GDM1 (cell line): ENCODE measurements around the gene TAAR1.
"Not testable (repeated sequence)": the region's sequence is repeated elsewhere in the genome, so short reads cannot be mapped to it uniquely, and the experiment has no call there.

Experiments
- DNase-seq: peaks from one replicate; lab custom pipeline; 2025; lab: John Stamatoyannopoulos, UW

Gene TAAR1, protein sequence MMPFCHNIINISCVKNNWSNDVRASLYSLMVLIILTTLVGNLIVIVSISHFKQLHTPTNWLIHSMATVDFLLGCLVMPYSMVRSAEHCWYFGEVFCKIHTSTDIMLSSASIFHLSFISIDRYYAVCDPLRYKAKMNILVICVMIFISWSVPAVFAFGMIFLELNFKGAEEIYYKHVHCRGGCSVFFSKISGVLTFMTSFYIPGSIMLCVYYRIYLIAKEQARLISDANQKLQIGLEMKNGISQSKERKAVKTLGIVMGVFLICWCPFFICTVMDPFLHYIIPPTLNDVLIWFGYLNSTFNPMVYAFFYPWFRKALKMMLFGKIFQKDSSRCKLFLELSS

DNA sequence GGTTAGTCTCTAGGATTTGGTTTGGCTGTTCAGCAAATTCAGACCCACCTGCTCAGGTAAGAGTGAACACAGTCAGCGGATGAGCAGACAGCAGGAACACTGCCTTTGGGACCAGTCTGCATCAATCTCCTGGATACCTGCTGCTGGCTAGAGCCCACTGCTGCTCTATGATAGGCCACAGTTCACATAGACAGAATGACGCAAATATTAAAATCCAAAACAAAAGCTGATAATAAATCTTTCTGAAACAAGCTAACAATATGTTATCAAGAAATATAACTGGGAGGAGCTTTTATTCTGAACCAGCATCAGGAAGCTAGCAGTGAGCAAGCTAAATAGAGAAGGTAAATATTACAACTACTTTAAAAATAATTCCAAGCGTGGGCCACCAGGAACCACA, at the start of gene TAAR1:
Gene TAAR1 (minus strand): TSS at position 101 of the 400 bp plus-strand sequence. CDS start 13,179 bp downstream, outside the sequence.
- DNase-seq = no peak

DNA sequence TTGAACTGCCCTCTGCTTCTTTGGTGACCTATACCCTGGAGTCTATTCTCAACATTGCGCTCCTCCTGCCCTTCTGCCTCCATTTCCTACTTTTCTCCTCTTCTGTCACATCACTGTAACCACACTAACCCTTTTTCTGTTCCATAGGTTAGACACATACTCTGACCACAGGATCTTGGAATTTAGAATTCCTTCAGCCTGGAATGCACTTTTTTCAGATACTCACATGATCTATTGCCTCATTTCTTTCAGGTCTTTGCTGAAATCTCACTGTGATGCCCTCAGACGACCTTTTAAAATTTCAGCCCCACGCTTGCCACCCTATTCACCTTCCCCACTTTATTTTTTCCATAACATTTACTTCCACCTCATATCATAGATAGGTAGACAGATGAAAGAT, 49.8 kb upstream of the TAAR1 start:
- DNase-seq = no peak

DNA sequence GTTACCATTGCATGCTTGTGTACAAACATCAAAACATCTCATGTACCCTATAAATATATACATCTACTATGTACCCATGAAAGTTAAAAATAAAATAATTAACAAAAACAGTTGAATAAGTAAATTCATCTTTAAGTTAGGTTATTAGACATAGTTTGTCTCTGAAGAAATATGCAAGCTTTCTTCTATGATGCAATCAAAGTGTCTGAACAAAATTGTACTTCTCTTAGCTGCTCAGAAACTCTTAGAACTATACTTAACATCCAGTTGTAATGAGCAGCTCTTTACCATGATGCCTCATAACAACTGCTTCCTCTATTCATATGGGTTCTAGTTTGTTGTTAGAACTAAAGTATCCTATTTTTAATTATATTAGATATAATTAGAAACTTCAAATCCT, 49.0 kb upstream of the TAAR1 start:
- DNase-seq = no peak

DNA sequence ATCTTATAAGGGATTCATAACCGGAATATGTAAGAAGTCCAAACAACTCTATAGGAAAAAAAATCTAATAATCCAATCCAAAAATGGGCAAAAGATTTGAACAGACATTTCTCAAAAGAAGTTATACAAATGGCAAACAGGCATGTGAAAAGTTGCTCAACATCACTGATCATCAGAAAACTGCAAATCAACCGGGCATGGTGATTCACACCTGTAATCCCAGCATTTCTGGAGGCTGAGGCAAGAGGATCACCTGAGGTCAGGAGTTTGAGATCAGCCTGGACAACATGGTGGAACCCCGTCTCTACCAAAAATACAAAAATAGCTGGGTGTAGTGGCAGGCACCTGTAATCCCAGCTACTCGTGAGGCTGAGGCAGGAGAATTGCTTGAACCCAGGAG, 47.8 kb upstream of the TAAR1 start:
- DNase-seq = not testable (repeated sequence)

DNA sequence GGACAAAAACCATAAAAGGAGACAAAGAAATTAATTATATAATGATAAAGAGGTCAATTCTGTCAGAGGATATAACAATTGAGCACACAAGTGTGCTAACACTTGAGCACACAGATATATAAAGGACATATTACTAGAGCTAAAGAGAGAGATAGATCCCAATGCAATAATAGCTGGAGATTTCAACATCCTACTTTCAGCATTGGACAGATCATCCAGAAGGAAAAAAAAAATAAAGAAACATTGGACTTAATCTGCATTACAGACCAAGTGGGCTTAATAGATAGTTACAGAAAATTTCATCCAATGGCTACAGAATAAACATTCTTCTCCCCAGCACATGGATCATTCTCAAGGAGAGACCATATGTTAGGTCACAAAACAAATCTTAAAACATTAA, 45.0 kb upstream of the TAAR1 start:
- DNase-seq = no peak

DNA sequence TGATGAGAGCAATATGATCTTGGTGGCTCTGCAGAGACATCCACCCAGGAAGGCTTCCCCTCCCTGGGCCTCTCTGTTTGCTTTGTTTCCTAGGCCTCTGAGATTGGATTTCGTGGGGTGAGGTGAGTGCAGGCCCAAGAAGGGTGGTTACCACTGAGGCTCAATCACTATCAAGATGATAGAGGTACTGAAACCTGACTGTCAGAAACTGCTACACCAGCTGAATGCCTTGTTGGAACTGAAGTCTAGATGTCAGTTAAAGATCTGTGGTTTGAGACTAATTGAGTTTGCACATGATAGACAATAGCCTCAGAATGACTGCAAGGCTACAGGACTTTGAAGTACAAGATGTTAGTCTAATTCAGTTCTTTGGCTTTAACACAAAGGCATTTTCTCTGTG, 39.6 kb upstream of the TAAR1 start:
- DNase-seq = no peak

DNA sequence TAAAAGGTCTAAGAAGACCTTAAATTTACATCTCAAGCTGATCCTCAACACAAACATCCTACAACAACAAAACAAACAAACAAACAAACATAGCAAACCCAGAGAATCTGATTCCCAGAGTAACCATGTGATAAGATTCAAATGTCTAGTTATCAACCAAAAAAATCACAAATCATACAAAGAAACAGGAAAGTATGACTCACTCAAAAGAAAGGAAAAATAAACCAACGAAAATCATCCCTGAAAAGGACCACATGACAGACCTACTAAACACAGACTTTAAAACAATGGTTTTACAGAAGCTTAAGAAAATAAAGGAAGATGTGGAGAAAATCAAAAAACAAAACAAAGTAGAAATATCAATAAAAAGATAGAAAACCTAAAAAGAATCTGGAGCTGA, 36.8 kb upstream of the TAAR1 start:
- DNase-seq = no peak

DNA sequence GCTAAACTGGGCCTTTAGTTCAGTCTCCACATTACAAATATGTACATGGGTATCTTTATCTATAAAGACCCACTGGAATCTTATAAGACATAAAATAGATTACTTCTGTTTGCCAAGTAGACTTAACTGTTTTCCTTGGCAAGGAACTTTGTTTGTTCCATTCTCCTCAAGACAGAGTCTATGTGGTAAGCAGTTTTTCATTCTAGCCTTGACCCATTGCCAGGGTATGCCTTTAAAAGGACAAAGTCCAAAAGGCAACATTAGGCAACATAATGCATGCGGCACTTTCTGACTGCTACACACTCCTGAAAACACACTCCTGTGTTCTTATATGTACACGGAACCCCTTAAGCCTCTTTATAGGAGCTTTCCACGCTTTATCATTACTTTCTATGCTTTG, 34.5 kb upstream of the TAAR1 start:
- no peak for DNase-seq

DNA sequence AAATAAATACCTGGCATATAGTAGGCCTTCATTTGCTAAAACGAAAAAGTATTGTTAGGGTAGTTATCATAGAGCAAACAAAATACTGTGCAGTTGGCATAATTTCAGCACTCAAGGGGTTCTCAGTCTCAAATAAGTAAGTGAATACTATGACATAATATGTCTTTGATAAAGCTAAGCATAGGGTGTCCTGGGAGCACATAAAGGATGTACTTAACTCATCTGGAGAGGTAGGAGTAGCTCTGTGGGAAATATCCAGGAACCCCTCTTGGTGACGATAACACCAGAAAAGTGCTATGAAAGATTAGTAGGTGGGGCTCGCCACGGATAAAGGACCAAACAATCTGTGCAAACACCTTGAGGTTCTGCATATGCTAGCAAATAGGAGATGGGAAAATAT, 31.7 kb upstream of the TAAR1 start:
- no peak for DNase-seq

DNA sequence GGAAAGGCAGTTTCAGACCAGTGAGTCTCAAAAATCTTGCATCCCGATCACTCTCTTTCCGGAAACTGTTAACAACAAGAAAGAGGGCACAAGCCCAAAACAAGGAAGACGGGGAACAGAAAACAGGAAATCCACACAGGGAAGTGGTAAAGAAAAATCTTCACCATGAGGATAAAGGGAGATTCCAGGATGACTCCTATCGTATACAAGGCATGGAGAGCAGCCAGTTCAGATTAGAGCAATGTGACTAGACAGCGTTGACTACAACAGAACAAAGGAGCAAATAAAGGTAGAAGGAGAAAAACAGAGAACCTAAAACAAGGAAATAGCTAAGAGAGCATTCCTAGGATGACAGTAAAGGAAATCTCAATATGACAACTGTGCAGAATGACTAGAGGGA, 28.3 kb upstream of the TAAR1 start:
- no peak for DNase-seq

DNA sequence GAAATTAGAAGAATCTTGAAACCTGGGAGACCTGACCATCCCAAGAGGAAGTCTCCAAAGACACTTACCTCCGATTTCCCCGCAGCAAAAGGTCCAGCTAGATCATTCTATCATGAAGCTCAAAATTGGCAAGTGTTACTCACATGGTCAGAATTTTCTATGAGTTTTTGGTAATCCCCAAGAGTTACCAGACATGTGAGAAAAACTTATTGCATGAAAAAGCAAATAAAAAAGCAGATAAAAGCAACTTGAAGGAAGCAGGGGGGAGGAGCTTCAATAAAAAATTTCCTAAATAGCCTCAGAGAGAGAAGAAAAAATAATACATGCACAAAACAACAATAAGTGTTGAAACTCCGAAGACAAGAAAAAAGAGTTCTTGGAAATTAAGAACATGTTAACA, 27.5 kb upstream of the TAAR1 start:
- no peak for DNase-seq

DNA sequence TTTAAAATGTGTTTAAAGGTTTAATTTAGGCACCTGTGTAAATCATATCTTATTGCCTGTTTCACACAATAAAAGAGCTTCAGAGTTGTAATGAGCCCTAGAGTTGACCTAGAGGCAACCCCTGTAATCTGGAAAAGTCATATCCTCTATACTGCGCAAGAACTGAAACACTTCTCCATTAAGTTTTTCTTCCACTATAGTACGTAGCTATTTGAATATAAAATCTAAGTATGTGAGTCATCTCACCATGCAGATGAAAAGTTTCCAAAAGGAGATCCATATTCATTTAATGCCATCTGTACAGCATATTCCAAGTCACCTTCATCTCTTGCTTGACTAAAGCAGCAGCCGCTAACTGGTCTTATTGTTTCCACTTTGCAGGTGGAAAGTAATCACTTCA, 26.0 kb upstream of the TAAR1 start:
- no peak for DNase-seq

DNA sequence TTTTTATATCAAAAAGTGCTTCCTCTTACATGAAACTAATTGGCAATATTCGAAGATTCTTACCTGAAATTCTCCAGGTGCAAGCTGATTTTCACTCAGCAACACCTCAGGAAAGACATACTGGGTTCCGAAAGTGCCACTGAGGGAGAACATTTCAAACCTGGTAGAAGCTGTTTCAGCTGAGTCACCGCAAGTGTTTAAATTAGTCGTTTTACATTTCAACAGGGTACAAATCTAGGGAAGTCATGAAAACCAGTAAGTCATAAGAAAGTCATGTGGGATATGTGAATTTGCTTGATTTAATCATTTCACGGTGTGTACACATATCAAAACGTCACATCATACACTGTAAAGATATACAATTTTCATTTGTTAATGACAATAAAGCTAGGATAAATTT, 25.3 kb upstream of the TAAR1 start:
- no peak for DNase-seq

DNA sequence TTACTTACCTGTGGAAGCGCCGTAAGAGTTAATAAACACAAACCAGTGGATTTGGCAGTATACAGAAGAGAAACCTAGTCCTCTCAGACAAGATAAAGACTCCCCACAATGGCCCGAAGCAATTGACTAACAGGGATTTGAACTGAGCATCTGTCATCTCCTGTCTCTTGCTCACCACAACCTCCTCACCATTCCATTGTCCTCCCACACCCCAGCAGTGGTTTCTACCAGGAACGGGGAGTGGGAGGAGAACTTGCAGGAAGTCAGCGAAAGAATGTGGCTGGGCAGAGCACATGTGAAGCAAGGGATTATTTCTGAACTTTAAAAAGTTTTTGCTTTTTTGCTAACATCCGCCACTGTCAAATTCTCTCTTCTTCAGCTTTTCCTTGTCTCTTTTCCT, 24.6 kb upstream of the TAAR1 start:
- no peak for DNase-seq

DNA sequence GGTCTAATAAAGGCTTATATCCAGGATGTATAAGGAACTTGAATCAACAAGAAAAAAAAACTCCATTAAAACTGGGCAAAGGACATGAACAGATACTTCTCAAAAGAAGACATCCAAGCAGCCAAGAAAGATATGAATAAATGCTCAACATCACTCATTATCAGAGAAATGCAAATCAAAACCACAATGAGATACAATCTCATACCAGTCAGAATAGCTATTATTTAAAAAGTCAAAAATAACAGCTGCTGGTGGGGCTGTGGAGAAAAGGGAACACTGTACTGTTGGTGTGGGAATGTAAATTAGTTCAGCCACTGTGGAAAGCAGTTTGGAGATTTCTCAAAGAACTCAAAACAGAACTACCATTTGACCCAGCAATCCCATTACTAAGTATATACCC, 20.1 kb upstream of the TAAR1 start:
- DNase-seq = not testable (repeated sequence)

DNA sequence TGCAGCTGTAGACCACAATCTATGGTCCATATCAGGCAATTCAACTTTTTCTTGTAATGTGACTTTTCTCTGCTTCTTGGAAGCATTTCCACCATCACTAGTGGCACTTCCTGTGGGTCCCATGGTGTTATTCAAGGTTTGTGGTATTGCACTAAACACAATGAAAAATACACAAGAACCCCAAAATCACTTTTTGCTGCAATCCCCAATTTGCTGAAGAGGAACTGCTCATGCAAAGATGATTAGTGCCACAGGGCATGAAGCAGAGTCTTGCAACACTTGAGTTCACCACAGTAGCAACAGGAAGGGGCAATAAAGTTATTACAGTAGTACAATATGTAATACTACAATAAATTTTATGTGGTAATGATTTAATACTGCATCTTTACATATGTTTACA, 16.8 kb upstream of the TAAR1 start:
- peak; percentile 16 for DNase-seq

DNA sequence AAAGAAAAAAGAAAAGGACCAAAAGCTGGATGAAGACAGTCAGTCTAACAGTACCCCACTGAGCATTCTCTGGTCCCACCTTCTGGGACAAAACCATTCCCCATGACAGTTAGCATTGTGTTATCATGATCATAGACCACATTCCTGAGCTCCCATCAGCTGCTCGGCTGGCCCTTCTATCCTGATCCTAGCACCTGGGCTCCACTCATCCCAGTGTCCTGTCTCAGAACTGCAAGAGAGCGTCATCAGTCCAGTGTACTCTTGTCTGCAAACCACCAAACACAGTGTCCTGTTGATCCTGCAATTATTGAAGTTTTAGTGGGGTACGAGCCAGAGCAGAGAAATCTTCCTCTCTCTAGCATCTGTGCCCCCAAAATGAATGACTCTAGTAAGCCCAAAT, 16.0 kb upstream of the TAAR1 start:
- DNase-seq = no peak

DNA sequence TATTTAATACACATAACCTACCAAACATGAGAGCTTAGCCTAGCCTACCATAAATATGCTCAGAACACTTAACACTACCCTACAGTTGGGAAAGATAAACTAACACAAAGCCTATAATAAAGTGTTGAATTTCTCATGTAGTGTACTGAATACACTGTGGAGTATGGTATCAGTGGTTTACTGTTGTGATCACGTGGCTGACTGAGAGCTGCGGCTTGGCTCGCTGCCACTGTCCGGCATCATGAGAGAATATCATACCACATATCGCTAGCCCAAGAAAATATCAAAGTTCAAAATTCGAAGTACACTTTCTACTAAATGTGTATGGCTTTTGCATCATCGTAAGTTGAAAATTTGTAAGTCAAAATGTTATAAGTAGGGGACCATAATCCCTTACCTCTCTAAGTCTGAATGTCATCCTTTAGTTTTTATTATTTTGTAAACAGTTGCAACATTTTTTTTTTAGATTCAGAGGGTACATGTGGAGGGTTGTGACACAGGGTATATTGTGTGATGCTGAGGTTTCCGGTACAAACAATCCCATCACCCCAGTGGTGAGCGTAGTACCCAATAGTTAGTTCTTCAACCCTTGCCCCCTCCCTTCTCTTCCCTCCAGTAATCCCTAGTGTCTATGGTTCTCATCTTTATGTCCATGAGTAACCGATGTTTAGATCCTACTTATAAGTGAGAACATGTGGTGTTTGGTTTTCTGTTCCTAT, 14.6 kb upstream of the TAAR1 start:
- no peak for DNase-seq

DNA sequence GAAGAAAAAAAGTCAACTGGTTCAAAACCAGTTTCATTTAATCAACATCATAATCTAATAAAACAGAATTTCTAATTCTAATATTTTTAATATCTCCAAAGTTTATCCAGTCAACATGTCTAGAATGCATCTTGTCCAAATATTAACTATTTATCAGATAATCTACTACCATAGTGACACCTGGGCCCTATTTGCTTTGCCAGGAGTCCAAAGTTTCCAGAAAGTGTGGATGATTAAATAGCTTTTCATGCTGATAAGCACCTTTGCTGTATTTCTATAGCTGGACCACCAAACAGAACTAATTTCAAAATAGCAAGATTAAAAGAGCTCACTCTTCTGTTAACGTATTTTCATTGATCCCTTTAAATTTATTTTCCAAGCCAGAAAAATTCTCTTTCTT, 12.3 kb upstream of the TAAR1 start:
- no peak for DNase-seq

DNA sequence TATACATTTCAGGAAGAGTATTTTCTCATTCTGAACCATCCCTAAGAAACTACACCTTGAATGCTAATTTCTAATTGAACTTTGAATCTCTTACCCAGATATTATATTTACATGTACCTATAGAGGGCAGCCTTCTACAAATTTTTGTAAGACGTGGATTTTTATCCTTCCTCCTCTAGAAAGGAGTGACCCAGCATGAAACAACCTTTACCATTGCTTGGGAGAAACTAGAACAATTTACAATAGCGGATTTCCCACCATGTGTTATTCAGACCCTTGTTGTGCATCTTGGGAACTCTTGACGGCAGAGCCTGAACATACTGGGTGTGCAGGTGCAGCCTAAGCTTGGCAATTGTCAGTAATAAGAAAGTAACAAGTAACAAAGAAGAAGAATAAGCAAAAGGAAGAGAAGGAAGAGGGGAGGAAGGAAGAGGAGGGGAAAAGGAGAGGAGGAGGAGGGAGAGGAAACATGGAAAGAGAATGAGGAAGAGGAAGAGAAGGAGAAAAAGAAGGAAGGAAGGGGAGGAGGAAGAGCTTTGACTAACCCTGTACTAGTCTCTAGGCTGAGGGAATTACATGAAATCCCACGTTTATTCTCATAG, 10.8 kb upstream of the TAAR1 start:
- DNase-seq = peak; percentile 57

DNA sequence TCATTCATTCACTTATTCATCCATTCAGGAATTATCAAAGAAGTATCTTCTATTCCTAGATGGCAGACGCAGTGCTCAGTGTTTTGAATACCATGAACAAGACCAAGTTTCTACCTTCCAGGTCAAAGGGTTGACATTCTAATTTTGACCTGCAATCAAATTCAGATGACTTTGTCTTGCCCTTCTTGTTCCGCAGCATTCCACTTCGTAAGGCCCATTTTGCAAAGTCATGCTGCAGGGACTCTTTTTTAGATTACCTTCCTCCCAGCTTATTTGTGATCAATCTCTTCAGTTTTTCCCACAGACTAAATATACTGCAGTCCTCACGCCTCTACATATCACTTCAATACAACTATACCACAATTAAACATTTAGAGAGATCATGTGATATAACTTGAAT, 7.1 kb upstream of the TAAR1 start:
- no peak for DNase-seq

DNA sequence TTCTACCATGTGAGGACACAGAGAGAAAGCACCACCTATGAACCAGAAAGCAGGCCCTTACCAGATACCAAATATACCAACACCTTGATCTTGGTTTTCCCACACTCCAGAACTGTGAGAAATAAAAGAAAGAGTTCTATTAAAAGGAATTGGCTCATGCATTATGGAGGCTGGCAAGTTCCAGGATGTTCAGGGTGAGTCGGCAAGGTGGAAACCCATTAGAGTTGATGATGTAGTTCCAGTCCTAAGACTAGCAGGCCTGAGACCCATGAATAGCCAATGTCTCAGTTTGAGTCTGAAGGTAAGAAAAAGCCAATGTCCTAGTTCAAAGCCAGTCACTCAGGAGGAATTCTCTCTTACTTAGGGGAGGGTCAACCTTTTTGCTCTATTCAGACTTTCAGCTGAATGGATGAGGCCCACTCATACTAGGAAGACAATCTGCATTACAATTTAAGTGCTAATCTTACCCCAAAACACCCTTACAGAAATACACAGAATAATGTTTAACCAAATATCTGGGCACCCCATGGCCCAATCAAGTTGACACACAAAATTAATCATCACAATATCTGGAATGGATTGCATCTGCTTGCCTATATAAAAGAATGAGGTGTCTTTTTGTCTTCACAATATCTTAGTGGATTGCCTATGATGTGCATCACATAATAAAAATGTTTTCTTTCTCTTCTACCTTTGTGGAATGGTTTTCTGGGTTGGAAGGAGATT, 5.5 kb upstream of the TAAR1 start:
- DNase-seq = no peak

DNA sequence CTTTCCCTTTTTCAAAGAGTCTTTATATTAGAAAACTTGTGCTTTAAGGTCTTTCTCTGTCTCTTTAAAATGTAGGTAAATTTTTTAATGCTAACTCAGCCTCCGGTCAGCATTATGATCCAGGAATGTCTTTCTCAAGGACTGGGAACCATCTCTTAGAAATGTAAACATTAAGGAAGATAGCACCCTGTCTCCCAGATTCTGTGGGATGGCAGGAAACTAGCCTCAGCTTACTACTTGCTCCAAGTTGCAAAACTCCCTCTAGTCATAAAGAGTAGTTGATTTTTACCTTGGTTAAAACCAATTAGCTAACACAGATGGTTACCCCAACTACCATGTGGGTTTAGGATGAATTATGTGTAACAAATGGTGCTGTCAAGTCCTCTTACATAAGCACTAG, 4.7 kb upstream of the TAAR1 start:
- DNase-seq = no peak
